OCI-LY3 (cell line): ENCODE measurements around the gene SLC44A1.

Source experiments
- H2AFZ ChIP-seq: fragments of 200-600, 300-600 bp; shearing (Covaris generic); 2 replicates; pipeline ENCODE4 v1.6.0; 2014; ENCODE audit warnings: antibody characterized with exemption, low read depth, low read length
- H3K27ac ChIP-seq: fragments of 200-600, 300-600 bp; sonication (generic); 2 replicates; pipeline ENCODE4 v1.5.1; 2014; ENCODE audit warnings: mild to moderate bottlenecking, low read length, moderate library complexity, mixed read lengths
- H3K27me3 ChIP-seq: fragments of 200-600, 300-600 bp; sonication (generic); 2 replicates; pipeline ENCODE4 v1.6.1; 2014; ENCODE audit warnings: low read depth, low read length, mixed read lengths
- H3K36me3 ChIP-seq: fragments of 200-600, 300-600 bp; sonication (generic); replicated peaks from 2 replicates; pipeline ENCODE3; 2014; ENCODE audit warnings: low read depth, low read length, mixed read lengths
- H3K4me1 ChIP-seq: fragments of 300-600, 200-600 bp; sonication (generic); 2 replicates; pipeline ENCODE4 v1.6.1; 2014; ENCODE audit warnings: low read length, mixed read lengths
- H3K4me2 ChIP-seq: fragments of 200-600, 300-600 bp; sonication (generic); 2 replicates; pipeline ENCODE4 v1.6.1; 2014; ENCODE audit warnings: low read length, mixed read lengths
- H3K4me3 ChIP-seq: fragments of 300-600, 200-600 bp; sonication (generic); 2 replicates; pipeline ENCODE4 v1.5.1; 2014; ENCODE audit warnings: antibody characterized with exemption, mild to moderate bottlenecking, low read length, moderate library complexity
- H3K79me2 ChIP-seq: fragments of 300-600, 200-600 bp; shearing (Covaris generic); 2 replicates; pipeline ENCODE4 v1.6.1; 2014; ENCODE audit warnings: mild to moderate bottlenecking, low read length, mixed read lengths
- H3K9ac ChIP-seq: fragments of 300-600, 200-600 bp; shearing (Covaris generic); 2 replicates; pipeline ENCODE4 v1.6.0; 2014; ENCODE audit warnings: mild to moderate bottlenecking, low read length, moderate library complexity
- H3K9me3 ChIP-seq: fragments of 200-600, 300-600 bp; shearing (Covaris generic); 2 replicates; pipeline ENCODE4 v1.6.1; 2014; ENCODE audit warnings: low read length, mixed read lengths; ENCODE audit not compliant: insufficient read depth
- H4K20me1 ChIP-seq: fragments of 200-600, 300-600 bp; sonication (generic); 2 replicates; pipeline ENCODE4 v1.6.1; 2016; ENCODE audit warnings: low read length, mixed read lengths; ENCODE audit not compliant: insufficient read depth
- CTCF ChIP-seq: fragments of 200-600, 300-600 bp; sonication (generic); IDR thresholded peaks from 2 replicates; pipeline ENCODE4 v1.5.1; 2014; ENCODE audit warnings: antibody characterized with exemption, low read length, low read depth
- EZH2phosphoT487 ChIP-seq: fragments of 200-600 bp; shearing (Covaris generic); IDR thresholded peaks from 2 replicates; pipeline ENCODE4 v1.6.1; 2018; ENCODE audit warnings: antibody characterized with exemption, mixed run types, low read depth

The SLC44A1 gene

GRCh38 chr9:105436783-105437182, 192.3 kb downstream of the SLC44A1 start:
- Histone ChIP-seq H3K79me2 (no peaks in the 10 kb centered on the region), H3K9ac (no peak overlapping the region), H4K20me1 (no peaks in the 10 kb centered on the region), H3K4me2 (no peak overlapping the region), H2AFZ (no peak overlapping the region), H3K9me3 (no peaks in the 10 kb centered on the region), H3K27me3 (no peaks in the 10 kb centered on the region), H3K4me3 (no peak overlapping the region), H3K4me1 (peaks cover 8% of the 10 kb centered on the region), H3K36me3 (no peaks in the 10 kb centered on the region), H3K27ac (no peak overlapping the region)
- TF ChIP-seq CTCF (no peak), EZH2phosphoT487 (no peak)

- H4K20me1 ChIP-seq: no peaks in the 10 kb centered on the region
- no peak overlapping the region for H3K4me2 ChIP-seq
- no peaks in the 10 kb centered on the region for H3K27me3 ChIP-seq
- no peaks in the 10 kb centered on the region for H3K36me3 ChIP-seq
- no peaks in the 10 kb centered on the region for H3K79me2 ChIP-seq
- no peak overlapping the region for H3K27ac ChIP-seq
- peaks cover 8% of the 10 kb centered on the region for H3K4me1 ChIP-seq
- H2AFZ ChIP-seq: no peak overlapping the region
- H3K9ac ChIP-seq: no peak overlapping the region
- H3K4me3 ChIP-seq: no peak overlapping the region
- no peaks in the 10 kb centered on the region for H3K9me3 ChIP-seq
- TF ChIP-seq EZH2phosphoT487 (no peak), CTCF (no peak)
These were observed 193.3 kb downstream of the SLC44A1 start for GRCh38 chr9:105437704-105438103.

GRCh38 chr9:105438141-105438806, 193.8 kb downstream of the SLC44A1 start:
- no peak overlapping the region for H2AFZ ChIP-seq
- no peaks in the 10 kb centered on the region for H4K20me1 ChIP-seq
- no peaks in the 10 kb centered on the region for H3K79me2 ChIP-seq
- H3K4me1 ChIP-seq: peaks cover 8% of the 10 kb centered on the region
- no peak overlapping the region for H3K4me2 ChIP-seq
- no peak overlapping the region for H3K27ac ChIP-seq
- no peak overlapping the region for H3K9ac ChIP-seq
- no peaks in the 10 kb centered on the region for H3K27me3 ChIP-seq
- H3K9me3 ChIP-seq: no peaks in the 10 kb centered on the region
- H3K4me3 ChIP-seq: no peak overlapping the region
- no peaks in the 10 kb centered on the region for H3K36me3 ChIP-seq
- TF ChIP-seq CTCF (no peak), EZH2phosphoT487 (no peak)

GRCh38 chr9:105439428-105439827, 195.0 kb downstream of the SLC44A1 start:
- no peak overlapping the region for H3K27ac ChIP-seq
- TF ChIP-seq CTCF (no peak), EZH2phosphoT487 (no peak)
- H3K9me3 ChIP-seq: no peaks in the 10 kb centered on the region
- H3K79me2 ChIP-seq: no peaks in the 10 kb centered on the region
- H3K4me3 ChIP-seq: no peak overlapping the region
- no peaks in the 10 kb centered on the region for H3K36me3 ChIP-seq
- no peak overlapping the region for H2AFZ ChIP-seq
- H3K4me1 ChIP-seq: peaks cover 8% of the 10 kb centered on the region
- no peaks in the 10 kb centered on the region for H3K27me3 ChIP-seq
- no peak overlapping the region for H3K9ac ChIP-seq
- no peaks in the 10 kb centered on the region for H4K20me1 ChIP-seq
- H3K4me2 ChIP-seq: no peak overlapping the region
